ENCODE data around the gene TCAP. TPM values are rescaled to one million over a fixed set of nuclear protein-coding genes. Genes with fewer than 3 reads are reported as not detected.
A peak's percentile ranks its signal among the peaks of the same experiment; 100 is the strongest.

TCAP gene
- 345 TPM for polyA plus RNA-seq (ENCODE audit: insufficient read length)

- no peak for DNase-seq
Observed at GRCh38 chr17:39664581-39665561, at the start of gene TCAP. Gene TCAP (plus strand): TSS chr17:39665349. CDS start chr17:39665360, 11 bp downstream.

GRCh38 chr17:39615434-39615833, 49.7 kb upstream of the TCAP start:
- no peak for DNase-seq

- DNase-seq: no peak
Observed at GRCh38 chr17:39617100-39617445, 48.1 kb upstream of the TCAP start.

GRCh38 chr17:39617446-39618245, 47.5 kb upstream of the TCAP start:
- DNase-seq: no peak

- no peak for DNase-seq
Observed at GRCh38 chr17:39618246-39618913, 46.8 kb upstream of the TCAP start.

- no peak for DNase-seq
Observed at GRCh38 chr17:39618956-39619785, 46.0 kb upstream of the TCAP start.

GRCh38 chr17:39619786-39620101, 45.4 kb upstream of the TCAP start:
- no peak for DNase-seq

GRCh38 chr17:39621523-39622379, 43.4 kb upstream of the TCAP start:
- DNase-seq: peak; percentile 84

- DNase-seq: no peak
Observed at GRCh38 chr17:39622380-39623006, 42.7 kb upstream of the TCAP start.

GRCh38 chr17:39623356-39623950, 41.7 kb upstream of the TCAP start:
- DNase-seq: peak; percentile 69

GRCh38 chr17:39624313-39624712, 40.8 kb upstream of the TCAP start:
- DNase-seq: no peak

GRCh38 chr17:39625198-39625785, 39.9 kb upstream of the TCAP start:
- no peak for DNase-seq

GRCh38 chr17:39626171-39627046, 38.7 kb upstream of the TCAP start, which contains the start of gene PPP1R1B:
Gene PPP1R1B (plus strand): TSS chr17:39626952. CDS start chr17:39627393, 441 bp downstream.
- no peak for DNase-seq

GRCh38 chr17:39627047-39627711, 38.0 kb upstream of the TCAP start:
- no peak for DNase-seq

- no peak for DNase-seq
Observed at GRCh38 chr17:39627712-39628516, 37.2 kb upstream of the TCAP start.

- DNase-seq: no peak
Observed at GRCh38 chr17:39628655-39629493, 36.3 kb upstream of the TCAP start.
